HS-5 (cell line): Measurements from ENCODE around the gene RPS21.

Experiments used
- DNase-seq: peaks from one replicate; pipeline ENCODE4 v3.0.0-alpha.2; 2012; ENCODE audit warnings: low read depth

Gene RPS21

GRCh38 chr20:62396367-62397239, 9.7 kb downstream of the RPS21 start:
- DNase-seq = no peak

- DNase-seq = no peak
Measured at GRCh38 chr20:62398120-62398821, 11.4 kb downstream of the RPS21 start.

- DNase-seq = no peak
Measured at GRCh38 chr20:62400021-62400420, 13.1 kb downstream of the RPS21 start.

DNA sequence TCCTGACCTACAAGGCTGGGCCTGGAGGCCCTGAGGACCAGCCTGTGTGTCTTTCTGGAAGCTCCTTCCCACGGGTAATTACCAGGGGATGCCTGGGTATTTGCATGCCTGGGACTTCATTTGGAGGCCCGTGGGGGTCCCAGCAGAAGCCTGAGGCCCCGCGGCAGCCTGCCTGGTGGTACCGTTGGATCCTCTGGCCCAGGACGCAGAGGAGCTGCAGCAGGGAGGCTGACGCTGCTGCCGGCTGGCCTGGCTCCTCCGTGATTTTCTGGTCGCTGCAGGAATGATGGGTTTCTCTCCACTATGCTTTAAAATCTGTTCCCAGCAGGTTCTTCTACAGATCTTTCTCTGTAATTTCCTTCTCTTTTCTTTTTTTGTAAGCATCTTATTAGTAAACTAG, 13.6 kb downstream of the RPS21 start:
- no peak for DNase-seq

DNA sequence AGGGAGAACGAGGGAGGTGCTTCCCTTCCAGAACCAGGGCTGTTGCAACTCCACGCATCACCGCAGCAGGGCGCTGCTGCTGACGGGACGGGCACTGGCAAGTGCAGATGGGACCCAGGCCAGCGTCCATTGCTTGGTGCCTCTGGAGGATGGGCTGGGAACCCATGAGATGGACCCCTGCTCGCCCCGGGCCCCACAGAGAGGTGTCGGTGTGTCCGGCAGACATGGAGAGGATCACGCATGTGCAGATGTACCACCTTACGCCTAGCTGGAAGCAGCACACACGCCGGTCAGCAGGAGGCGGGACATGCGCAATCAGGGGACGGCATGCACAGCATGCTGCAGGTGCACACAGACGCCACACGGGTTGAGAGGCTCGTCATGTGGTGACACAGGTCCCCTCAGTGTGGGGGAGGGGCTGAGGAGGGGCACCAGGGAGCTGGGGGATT, 14.5 kb downstream of the RPS21 start:
- no peak for DNase-seq

- no peak for DNase-seq
Measured at GRCh38 chr20:62402456-62403150, 15.7 kb downstream of the RPS21 start.

- DNase-seq = no peak
Measured at GRCh38 chr20:62403331-62403730, 16.4 kb downstream of the RPS21 start.

- no peak for DNase-seq
Measured at GRCh38 chr20:62404112-62404665, 17.3 kb downstream of the RPS21 start.

DNA sequence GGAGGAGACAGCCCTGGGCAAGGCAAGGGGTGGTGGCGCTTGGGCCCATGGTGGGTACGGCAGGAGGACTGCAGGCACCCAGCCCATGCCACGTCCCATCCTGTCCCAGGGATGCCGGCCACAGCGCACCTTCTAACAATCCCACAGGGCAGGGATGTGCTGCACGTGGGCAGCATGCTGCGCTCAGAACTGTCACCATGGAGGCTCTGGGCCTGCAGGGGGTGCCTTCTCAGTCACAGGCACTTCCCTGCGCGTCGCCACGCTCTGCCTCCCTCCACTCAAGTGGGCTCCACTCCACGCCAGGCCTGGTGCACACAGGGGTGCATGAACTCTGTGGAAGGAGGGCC, 17.8 kb downstream of the RPS21 start:
- DNase-seq = no peak

- no peak for DNase-seq
Measured at GRCh38 chr20:62405108-62405980, 18.4 kb downstream of the RPS21 start.

GRCh38 chr20:62405981-62406513, 19.1 kb downstream of the RPS21 start:
- no peak for DNase-seq

- DNase-seq = no peak
Measured at GRCh38 chr20:62406635-62407176, 19.8 kb downstream of the RPS21 start.

GRCh38 chr20:62407221-62407992, 20.5 kb downstream of the RPS21 start, which contains the start of gene CABLES2:
CABLES2 (minus strand) TSS chr20:62407285; CDS start chr20:62407276, 9 bp downstream.
- peak; percentile 64 for DNase-seq

DNA sequence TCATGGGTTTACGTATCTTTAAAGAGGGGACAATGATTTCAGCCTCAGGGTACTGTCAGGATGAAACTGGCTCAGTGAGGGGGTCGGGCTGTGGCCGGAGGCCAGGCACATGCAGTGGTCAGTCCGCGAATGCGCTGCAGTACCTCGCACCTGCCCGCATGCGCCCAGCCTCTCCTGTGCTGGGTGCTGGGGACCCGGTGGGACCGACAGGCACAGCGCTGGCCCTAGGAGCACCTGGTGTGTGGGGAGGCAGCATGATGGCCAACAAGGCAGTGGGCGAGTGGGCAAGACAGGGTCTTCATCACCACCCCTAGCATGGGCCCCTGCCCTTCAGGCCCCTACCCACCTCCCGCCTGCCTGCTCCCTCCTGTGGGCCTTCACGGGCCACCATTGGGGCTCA, 21.2 kb downstream of the RPS21 start:
- no peak for DNase-seq

DNA sequence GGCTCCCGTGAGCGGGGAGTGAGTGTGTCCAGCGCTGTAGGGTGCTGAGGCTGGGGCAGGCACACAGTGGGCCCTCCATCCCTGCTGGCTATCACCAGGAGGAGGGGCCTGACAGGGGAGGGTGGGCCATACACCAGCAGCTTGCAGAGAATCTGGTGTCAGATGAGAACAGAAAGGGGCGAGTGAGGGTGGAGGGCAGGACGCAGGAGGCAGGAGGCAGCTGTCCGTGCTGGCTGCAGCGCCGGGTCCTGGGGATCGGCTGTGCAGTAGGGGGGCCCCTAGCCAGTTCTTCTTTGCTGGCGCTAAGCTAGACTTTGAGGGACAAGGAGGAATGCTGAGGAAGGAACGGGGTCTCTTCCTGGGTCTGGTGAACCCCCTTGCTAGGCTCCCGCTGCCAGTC, 21.7 kb downstream of the RPS21 start:
- no peak for DNase-seq

DNA sequence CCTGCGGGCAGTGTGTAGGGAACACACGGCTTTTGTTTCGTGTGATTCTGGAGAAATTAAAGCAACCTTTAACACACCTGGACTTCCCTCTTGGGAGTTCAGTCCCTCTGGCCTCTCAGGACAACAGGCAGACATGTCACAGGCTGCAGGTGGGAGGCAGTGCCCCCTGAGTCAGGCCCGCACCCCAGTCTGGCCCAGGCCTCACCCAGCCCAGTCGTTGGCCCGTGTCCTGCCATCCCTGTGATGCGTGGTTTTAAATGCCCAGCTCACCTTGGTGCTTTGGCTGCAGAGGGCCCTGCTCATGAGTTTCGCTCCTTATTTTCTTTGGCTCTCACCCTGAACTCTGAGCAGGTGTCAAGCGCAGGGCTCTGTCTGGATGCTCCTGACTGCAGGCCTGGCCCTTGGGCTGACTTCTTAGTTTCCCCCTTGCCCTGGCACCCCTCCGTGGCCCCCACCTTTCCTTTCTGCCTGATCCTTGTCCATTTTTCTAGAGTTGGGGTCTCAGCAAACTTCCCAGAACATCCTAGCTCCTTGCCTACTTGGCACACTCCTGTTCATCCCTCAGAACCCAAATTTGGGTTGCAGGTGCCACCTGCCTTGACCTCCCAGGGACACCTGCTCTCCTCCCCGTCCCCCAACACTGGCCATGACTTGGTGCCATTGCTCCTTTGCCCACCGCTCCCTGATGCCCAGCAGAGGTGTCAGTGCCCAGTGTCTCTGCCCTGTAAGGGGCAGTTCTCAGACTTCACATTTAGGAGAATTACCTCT, 22.4 kb downstream of the RPS21 start:
- DNase-seq = no peak

GRCh38 chr20:62409931-62410745, 23.2 kb downstream of the RPS21 start:
- DNase-seq = no peak

GRCh38 chr20:62410746-62411478, 24.0 kb downstream of the RPS21 start:
- DNase-seq = no peak
